Skin of body (tissue), 2 donors: ENCODE data around the gene EIF3D. TPM values are rescaled to one million over a fixed set of nuclear protein-coding genes. Genes with fewer than 3 reads are reported as not detected.
A peak's percentile ranks its signal among the peaks of the same experiment; 100 is the strongest.

Experiments used
- DNase-seq: peaks from one replicate; lab custom pipeline; 2025; lab: John Stamatoyannopoulos, UW
- total RNA-seq: library from RNA; depleted of rRNA; stranded (reverse); fragments of >200 nt; gene quantifications from one replicate; pipeline ENCODE4 v1.2.3, GENCODE V29; 2014

EIF3D gene
- total RNA-seq, 1 donor from 2014 or later = 191 TPM

DNA sequence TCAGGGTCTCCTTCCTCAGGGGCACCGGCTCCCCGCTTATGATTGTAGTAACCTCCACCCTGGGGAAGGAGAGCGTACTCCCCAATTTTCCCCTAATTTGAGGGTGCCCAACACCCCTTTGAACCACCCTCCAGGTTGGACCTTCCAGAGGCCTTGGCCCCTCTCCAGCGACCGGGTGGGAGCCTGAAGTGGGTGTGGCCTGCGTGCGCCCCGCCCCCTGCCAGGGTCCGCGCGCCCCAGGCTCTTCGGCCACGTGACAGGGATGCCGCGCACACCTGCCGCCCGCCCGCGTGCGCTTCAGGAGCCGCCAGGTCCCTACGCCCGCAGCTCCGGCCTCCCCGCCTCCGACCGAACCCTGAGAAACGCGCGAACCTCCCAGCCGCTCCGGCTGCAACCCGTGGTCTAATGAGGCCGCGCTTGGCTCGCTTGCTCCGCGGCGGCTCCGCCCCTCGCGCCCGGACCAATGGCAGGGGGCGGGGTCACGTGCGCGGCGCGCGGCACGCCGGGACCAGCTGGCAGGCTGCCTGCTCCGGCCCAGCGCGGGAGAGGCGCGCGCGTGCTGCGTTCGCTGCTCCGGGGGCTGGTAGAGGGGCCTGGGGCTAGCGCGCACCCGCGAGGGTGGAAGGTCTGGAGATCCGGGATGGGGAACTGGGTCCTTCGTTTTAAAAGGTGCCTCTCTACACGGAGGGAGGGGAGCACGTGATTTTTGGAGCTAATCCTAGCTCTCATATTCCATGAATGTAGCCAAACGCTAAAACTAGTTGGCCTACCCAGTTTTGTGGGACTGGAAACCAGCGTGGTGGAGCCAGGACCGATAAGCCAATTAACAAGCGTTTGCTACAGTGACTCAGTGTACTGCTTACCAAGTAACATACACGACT is 22.1 kb downstream of the EIF3D start, which contains the start of gene FOXRED2:
FOXRED2 (minus strand) TSS at position 404 of the 881 bp plus-strand sequence. CDS start 618 bp downstream, outside the sequence.
- DNase-seq = peak; percentile 72

DNA sequence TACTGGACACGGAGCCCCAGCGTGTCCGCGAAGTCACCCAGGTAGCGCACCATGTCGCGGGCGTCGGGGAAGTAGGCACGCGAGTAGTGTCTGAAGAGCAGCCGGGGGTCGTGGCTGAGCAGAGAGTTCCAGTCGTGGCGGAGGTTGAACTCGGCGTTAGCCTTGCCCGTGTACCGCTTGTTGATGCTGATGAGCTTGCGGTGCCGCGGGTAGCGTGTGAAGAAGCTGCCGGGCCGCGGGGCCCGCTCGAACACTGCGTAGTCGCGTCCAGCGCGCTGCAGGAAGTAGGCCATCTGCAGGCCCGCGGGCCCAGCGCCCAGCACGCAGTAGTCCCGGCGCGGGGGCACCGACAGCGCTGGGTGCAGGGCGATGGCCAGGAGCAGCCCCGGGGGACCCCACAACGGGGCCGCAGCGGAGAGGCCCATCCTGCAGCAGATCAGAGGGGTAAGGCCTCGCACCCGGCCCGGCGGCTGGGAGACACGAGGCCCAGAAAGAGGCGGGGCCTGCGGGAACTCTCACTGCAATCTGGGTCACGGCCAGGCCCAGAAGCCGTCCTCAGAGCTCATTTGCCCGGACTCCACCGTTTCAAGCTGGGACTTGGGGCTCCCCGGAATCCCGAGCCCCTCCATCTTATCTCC is 22.8 kb downstream of the EIF3D start:
- no peak for DNase-seq

DNA sequence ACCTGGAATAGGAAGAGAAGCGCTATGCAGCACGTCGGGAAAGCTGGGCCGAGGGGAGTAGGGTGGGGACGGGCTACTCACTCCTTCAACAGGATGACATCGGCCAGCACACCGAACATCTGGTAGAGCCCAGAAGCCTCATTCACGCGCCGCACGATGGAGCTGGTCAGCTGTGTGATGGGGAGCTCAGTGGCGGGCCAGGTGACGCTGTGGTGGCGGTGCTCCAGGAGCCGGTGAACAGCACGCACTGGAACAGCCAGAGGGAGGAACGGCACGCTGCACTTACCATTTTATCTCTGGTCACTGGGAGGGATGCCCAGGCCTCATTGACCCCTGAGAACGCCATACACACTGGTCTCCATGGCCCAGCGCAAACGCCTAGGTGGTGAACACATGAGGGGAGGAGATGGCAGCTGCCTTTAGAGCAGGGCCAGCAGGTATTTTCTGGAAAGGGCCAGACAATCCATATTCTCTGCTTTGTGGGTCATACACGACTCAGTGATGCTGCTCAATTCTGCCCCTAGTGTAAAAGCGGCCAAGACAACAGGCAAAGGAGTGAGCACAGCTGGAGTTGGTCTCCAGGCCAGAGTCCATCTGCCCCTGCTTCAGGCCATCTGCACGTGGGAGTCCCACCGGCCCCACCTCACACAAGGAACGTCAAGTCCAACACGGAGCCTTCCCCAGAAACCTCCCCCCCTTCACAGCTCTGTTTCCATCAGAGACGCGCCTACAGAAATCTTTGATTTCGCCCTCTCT is 30.9 kb downstream of the EIF3D start:
- DNase-seq = no peak

DNA sequence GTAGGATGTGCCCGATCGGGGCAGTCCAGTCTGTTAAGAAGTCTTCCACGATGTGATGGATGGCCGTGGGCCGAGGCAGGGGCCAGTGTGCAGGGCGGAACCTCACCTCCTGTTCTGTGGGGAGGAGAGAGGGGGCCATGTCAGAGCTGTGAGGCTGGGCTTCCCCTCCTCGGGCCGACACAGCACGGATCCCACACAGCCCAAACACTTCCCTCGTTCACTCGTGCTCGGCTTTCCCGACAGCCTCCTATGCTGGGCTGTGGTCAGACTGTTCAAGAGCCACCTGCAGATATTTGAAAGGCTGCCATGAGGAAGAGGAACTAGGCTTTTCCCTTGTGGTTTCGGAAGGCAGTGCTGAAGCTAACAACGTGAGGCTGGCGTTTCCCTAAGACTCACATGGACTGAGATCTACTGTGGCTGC is 35.3 kb downstream of the EIF3D start:
- no peak for DNase-seq

DNA sequence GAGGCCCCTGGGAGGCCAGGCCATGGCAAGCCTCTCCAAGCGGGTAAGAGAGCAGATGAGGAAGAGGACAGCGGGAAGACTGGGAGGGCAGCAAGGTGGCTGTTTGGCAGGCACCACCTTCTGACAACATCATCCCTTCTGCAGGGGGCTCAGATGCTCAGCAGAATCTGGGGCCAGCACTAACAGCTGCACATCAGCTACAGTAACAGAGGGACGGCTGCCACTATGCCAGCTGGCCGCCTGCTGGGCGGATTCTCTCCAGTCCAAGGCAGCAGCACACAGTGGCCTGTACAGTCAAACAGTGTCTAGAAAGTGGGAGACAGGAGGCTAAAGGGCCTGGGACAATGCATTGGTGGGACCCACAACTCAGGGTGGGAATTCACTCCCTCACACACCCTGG is 36.9 kb downstream of the EIF3D start:
- DNase-seq = no peak

DNA sequence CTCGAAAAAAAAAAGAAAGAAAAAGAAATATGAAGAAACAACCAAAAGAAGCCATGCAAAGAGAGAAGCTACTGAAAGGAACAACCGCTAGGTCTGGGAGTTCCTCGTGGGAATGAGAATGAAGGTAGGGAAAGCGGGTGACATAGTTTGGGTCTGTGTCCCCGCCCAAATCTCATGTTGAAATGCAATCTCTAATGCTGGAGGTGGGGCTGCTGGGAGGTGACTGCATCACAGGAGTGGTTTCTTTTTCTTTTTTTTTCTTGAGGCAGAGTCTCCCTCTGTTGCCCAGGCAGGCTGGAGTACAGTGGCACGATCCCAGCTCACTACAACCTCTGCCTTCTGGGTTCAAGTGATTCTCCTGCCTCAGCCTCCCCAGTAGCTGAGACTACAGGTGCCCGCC is 37.8 kb downstream of the EIF3D start:
- no peak for DNase-seq

DNA sequence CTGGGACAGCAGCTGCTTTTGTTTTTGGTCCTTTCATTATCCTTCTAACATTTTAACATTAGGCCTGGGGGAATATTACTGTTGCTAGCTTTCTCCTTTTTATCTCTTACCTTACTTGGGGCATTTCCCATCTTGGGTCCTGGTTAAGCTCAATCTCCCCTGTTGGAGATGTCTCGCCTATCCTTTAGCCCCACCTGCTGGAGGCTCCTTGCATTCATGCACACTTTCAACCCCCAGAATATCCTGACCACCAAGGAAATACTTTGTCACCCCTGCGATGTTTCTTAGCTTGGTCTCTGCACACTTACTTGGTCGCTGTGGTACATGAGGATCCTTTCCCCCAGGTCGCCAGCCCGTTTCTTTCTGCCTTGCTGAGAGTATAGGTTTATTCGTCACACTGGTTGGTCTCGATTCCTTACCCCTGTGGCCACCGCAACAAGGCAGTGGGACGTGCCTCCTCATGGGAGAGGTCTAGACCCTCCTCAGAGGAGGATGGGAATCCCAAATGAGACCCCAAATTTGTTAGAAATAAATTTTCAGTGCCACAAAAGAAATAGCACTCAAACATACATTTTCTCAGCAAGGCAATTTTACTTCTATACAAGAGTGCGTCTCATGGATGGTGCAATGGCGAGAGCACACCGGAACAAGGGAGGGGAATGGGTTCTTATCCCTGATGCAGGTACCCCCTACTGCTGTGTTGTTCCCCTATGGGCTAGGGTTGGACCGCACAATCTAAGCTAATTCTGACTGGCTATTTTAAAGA is 42.2 kb downstream of the EIF3D start:
- DNase-seq = no peak

DNA sequence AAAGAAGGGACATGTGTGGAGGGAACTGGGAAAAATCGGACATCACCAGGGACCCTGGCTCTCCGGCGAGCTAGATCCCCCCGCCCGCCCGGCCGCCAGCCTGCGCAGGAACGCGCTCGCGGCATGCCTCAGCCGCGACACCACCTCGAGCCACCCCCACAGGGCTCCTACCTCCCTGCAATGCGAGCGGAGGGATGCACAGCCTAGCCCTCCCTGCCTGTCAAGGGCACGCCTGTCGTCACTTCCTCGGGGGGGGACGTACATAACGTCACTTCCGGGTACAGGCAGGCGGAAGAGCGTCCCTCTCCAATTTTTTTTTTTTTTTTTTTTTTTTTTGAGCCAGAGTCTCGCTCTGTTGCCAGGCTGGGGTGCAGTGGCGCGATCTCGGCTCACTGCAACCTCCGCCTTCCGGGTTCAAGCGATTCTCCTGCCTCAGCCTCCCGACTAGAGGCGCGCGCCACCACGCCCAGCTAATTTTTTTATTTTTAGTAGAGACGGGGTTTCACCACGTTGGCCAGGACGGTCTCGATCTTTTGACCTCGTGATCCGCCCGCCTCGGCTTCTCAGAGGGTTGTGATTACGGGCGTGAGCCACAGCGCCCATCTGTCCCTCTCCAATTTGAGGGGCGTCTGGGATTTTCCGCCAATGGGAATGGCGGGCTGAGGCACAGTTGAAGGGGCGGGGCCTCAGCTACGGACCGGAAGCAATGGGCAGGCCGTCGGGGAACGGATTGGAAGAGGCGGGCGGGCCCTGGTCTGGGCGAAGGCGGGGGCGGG is 47.4 kb downstream of the EIF3D start, which contains the start of gene TXN2:
TXN2 (minus strand) TSS at position 248 of the 776 bp plus-strand sequence. CDS start 803 bp downstream, outside the sequence.
- peak; percentile 93 for DNase-seq

DNA sequence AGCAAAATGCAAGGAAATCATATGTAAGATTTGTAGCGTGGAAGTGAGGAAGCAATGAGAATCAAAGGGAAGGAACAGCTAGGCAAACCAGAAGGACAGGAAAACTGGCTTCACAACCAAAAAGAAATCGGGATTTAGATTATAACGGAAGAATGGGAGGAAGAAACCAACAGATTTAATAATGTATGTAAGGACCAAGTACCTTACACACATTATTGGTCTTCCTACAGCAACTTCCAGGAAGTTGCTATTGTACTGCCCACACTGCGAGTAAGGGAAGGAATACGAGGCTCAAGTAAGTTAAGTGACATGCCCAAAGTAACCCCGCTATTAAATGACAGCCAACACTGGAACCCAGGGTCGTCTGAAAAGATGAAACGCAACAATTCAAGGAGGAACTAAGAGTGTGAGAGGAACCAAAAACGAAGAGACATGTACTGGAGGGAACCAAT is 48.0 kb downstream of the EIF3D start:
- DNase-seq = peak; percentile 92

DNA sequence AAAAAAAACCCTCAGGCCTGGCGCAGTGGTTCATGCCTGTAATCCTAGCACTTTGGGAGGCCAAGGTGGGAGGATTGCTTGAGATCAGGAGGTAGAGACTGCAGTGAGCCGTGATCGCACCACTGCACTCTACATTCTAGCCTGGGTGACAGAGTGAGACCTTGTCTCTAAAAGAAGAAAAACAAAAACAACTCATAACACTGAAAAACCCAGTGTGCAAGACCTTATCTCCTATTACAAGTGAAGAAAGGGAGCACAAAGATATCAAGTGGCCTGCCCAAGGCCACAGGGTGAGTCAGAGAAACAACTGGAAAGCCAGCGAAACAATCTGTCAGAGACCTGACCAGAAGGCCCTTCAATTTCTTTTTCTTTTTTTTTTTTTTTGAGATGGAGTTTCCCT is 50.0 kb downstream of the EIF3D start:
- DNase-seq = no peak

DNA sequence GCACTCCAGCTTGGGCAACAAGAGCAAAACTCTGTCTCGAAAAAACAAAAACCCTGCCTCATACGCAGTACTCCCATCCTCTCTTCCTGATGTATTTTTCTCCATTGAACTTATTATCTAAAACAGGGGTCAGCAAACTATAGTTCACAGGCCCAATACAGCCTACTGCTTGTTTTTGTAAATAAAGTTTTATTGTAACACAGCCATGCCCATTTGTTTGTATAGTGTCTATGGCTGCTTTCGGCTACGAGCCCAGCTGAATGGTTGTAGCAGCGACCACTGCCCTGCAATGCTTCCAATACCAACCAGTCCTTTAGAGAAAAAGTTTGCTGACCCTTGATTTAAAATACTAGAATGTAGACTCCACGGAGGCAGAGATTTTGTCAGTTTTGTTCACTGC is 53.6 kb downstream of the EIF3D start:
- no peak for DNase-seq

DNA sequence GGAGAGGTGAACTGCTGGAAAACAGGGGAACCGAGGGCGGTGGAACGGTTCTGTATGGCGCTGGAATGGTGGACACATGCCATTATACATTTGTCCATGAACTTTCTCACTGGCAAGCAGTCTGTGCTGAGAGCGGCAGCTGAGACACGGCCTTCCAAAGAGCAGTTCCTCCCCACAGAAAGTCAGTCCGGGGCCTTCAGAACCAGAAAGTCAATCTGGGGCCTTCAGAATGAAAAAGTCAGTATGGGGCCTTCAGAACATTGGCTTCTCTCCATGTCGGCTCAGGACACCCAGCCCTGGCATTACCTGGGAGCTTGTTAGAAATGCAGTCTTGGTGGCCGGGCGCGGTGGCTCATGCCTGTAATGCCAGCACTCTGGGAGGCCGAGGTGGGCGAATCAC is 56.3 kb downstream of the EIF3D start:
- DNase-seq = no peak

DNA sequence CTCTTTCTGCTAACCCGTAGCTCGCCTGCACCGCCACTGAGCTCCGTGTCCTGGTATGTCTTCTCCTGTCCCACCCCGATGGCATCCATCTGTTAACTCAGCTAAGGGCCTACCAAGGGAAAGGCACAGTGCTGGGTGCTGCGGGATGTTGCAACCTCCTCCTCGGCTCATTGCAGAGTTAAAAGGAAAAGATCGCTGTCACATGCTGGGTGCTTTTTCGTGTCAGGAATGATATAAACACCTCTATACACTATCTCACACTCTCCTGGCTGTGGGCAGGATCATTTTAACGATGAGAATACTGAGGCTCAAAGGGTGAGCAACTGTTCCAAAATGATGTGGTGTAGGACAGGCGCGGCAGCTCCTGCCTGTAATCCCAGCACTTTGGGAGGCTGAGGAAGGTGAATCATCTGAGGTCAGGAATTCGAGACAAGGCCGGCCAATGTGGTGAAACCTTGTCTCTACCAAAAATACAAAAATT is 57.6 kb downstream of the EIF3D start:
- no peak for DNase-seq

DNA sequence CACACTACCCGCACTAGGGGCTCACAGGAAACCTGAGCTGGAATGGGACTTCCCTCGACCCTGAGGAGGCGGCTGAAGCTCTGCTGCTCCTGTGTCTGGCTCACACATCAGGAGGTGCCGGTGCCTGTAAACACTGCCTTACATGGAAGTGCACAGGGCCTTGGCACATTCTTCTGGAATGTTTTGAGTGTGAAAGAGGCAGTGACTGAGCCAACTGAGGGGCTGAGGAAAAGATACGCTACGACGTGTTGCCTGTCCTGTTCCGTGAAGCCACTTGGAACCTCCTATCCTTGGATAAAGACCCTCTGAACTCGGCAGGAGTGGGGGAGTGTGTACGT is 58.0 kb downstream of the EIF3D start:
- DNase-seq = no peak

DNA sequence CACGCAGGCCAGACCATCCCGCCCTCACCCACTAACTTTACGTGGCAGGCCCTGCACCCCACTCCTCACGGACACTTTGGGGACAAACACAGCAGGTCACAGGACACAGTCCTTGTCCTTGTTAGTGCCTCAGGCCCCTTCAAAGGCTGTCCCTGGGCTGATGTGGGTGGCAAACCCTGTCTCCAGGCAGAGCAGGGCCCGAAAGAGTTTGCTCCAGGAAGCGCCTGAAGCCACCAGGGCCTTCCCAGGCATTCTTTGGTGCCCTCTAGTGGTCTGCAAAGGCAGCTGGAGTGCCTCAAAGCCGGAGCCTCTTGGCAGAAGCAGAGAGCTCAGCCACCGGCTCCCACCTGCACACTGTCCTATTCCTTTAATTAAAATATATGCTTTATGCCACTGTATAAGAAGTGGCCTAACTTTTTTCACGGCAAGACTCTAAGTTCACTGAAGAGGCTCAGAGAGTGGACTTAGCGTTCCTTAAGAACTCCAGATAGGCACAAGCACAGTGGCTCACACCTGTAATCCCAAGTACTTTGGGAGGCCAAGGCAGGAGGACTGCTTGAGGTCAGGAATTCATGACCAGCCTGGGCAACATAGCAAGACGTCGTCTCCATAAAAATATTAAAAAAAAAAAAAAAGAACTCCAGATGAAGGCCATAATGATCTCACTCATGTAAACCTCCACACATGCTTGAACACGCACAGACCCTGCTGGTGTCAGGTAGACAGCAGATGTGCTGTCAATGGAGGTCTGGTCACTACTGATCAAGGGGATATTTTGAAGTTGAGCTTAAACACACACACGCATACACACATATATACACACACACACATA is 58.6 kb downstream of the EIF3D start:
- DNase-seq = peak; percentile 78

DNA sequence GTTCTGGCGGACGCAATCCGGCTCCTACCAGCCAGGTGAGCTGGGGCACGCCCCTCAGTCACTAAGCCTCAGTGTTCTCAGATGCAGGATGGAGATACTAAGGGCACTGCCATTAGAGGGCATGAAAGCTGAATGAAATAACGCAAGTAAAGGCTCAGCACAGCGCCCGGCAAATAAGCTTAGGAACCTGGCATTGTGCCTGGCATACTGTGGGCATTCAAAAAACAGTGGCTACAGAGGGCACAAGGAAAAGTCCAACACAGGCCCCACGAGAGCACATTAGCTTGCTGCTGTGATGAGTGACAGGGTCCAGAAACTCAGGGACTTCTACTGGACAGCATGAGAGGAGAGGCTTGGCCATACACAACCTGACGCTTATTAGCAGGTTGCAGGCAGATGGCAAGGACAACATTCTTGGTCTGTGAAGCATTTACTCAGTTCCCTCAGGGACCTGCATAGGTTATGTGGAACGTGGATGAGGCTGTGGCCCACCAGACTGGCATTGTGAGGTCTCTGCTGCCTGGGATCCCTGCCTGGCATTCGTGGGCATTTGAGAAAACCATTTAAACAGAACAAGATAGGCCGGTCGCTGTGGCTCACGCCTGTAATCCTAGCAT is 59.8 kb downstream of the EIF3D start:
- no peak for DNase-seq

DNA sequence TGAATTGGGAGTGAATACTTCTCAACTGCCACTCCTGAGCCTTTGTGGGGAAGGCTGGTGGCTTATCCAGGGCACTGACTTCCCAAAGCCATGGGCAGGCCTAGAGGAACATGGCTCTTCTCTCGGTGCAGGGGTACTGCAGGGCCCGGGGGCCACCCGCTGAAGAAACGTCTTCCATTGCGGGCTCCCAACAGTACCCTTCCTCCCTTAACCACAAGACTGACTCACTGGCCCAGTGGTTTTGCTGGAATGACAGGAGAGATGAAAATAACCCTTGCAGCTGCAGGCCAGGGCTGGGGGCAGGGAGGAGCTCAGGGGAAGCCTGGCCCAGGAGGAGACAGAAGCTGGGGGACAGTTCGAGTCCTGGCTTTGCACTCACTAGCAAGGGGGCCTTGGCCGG is 61.0 kb downstream of the EIF3D start:
- DNase-seq = no peak

DNA sequence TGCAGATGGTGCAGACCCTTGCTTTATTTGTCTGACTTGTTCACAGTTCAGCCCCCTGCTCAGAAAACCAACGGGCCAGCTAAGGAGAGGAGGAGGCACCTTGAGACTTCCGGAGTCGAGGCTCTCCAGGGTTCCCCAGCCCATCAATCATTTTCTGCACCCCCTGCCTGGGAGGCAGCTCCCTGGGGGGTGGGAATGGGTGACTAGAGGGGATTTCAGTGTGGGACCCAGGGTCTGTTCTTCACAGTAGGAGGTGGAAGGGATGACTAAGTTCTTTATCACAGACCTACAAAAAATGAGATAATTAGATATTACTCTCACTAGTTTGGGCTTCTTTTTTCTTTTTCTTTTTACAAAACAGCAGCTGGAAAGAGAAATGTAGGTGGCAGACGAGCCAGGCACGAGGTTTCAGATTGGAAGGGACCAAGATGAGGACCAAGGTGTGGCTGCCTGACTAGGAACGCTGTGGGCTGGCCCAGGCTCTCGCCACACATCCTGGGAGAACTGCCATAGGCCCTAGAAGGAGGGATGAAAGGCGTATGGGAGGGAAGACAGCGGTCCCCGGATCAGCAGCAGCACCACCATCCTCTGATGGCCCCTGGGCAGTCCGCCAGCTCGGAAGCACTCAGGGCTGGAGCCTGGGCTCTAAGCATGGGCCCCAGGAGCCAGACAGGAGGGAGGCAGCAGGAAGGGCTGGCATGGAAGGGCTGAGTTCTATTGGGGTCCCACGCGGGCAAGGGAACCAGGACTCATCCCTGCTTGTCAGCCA is 61.7 kb downstream of the EIF3D start:
- DNase-seq = no peak
